HuH-7.5 (cell line): ENCODE data around the gene NEURL2.
"Not testable (repeated sequence)": the region's sequence is repeated elsewhere in the genome, so short reads cannot be mapped to it uniquely, and the experiment has no call there.

Experiments
- DNase-seq: peaks from one replicate; pipeline ENCODE4 v3.0.0; 2011; ENCODE audit warnings: low spot score

Gene NEURL2

GRCh38 chr20:45919542-45920399 is 28.8 kb upstream of the NEURL2 start:
- DNase-seq: no peak

- no peak for DNase-seq
Measured at GRCh38 chr20:45918779-45919537, 27.9 kb upstream of the NEURL2 start.

GRCh38 chr20:45918182-45918737 is 27.3 kb upstream of the NEURL2 start:
- DNase-seq: no peak

- no peak for DNase-seq
Measured at GRCh38 chr20:45917790-45918141, 26.8 kb upstream of the NEURL2 start.

GRCh38 chr20:45913116-45913515 is 22.1 kb upstream of the NEURL2 start:
- no peak for DNase-seq

- DNase-seq: no peak
Measured at GRCh38 chr20:45912344-45912682, 21.3 kb upstream of the NEURL2 start.

- peak; percentile 36 for DNase-seq
Measured at GRCh38 chr20:45911486-45912343, 20.7 kb upstream of the NEURL2 start, which contains the start of gene PLTP. PLTP (minus strand) TSS chr20:45912155; CDS start chr20:45911452, 703 bp downstream.

- peak; percentile 55 for DNase-seq
Measured at GRCh38 chr20:45910670-45911485, 19.9 kb upstream of the NEURL2 start.

- DNase-seq: no peak
Measured at GRCh38 chr20:45909817-45910669, 19.0 kb upstream of the NEURL2 start.

- no peak for DNase-seq
Measured at GRCh38 chr20:45909336-45909808, 18.4 kb upstream of the NEURL2 start.

GRCh38 chr20:45908084-45908483 is 17.1 kb upstream of the NEURL2 start:
- DNase-seq: no peak

GRCh38 chr20:45907219-45907948 is 16.4 kb upstream of the NEURL2 start:
- no peak for DNase-seq

- no peak for DNase-seq
Measured at GRCh38 chr20:45905505-45906079, 14.6 kb upstream of the NEURL2 start.

- no peak for DNase-seq
Measured at GRCh38 chr20:45904583-45905504, 13.8 kb upstream of the NEURL2 start.

GRCh38 chr20:45902199-45902701 is 11.2 kb upstream of the NEURL2 start:
- DNase-seq: no peak

GRCh38 chr20:45901332-45901731 is 10.3 kb upstream of the NEURL2 start:
- DNase-seq: not testable (repeated sequence)

GRCh38 chr20:45899046-45899835 is 8.2 kb upstream of the NEURL2 start:
- DNase-seq: no peak
